ENCODE results near the gene CDH2.

The CDH2 gene

GRCh38 chr18:28167835-28168349, 9.0 kb downstream of the CDH2 start:
- no peak for DNase-seq

- no peak for DNase-seq
Measured at GRCh38 chr18:28164771-28165483, 12.0 kb downstream of the CDH2 start.

- DNase-seq, result no peak
Measured at GRCh38 chr18:28163201-28163775, 13.6 kb downstream of the CDH2 start.

GRCh38 chr18:28161608-28162599, 15.0 kb downstream of the CDH2 start:
- no peak for DNase-seq

GRCh38 chr18:28159055-28159454, 17.9 kb downstream of the CDH2 start:
- DNase-seq, result no peak

- DNase-seq, result no peak
Measured at GRCh38 chr18:28158083-28158581, 18.8 kb downstream of the CDH2 start.

GRCh38 chr18:28153485-28154065, 23.4 kb downstream of the CDH2 start:
- DNase-seq, result no peak

GRCh38 chr18:28152754-28153153, 24.2 kb downstream of the CDH2 start:
- no peak for DNase-seq

- no peak for DNase-seq
Measured at GRCh38 chr18:28152354-28152753, 24.6 kb downstream of the CDH2 start.

GRCh38 chr18:28151434-28151833, 25.5 kb downstream of the CDH2 start:
- no peak for DNase-seq

- DNase-seq, result no peak
Measured at GRCh38 chr18:28150925-28151324, 26.0 kb downstream of the CDH2 start.

GRCh38 chr18:28149810-28150420, 27.0 kb downstream of the CDH2 start:
- DNase-seq, result no peak

- peak in 1 of 2 experiments; percentile 23 for DNase-seq
Measured at GRCh38 chr18:28147674-28148171, 29.2 kb downstream of the CDH2 start.

- DNase-seq, result no peak
Measured at GRCh38 chr18:28143725-28144124, 33.2 kb downstream of the CDH2 start.

GRCh38 chr18:28138816-28139215, 38.1 kb downstream of the CDH2 start:
- DNase-seq, result no peak

GRCh38 chr18:28136071-28136470, 40.9 kb downstream of the CDH2 start:
- peak in 1 of 2 experiments; percentile 16 for DNase-seq

- no peak for DNase-seq
Measured at GRCh38 chr18:28134774-28135173, 42.2 kb downstream of the CDH2 start.

- DNase-seq, result no peak
Measured at GRCh38 chr18:28132084-28132483, 44.8 kb downstream of the CDH2 start.

- no peak for DNase-seq
Measured at GRCh38 chr18:28128659-28128980, 48.3 kb downstream of the CDH2 start.

- no peak for DNase-seq
Measured at GRCh38 chr18:28127763-28128658, 48.9 kb downstream of the CDH2 start.

- no peak for DNase-seq
Measured at GRCh38 chr18:28127228-28127627, 49.7 kb downstream of the CDH2 start.

All from Kasumi-1 (cell line).